Pancreas (tissue), 10 donors: Measurements from ENCODE around the gene DCHS2. TPM values are rescaled to one million over a fixed set of nuclear protein-coding genes. Genes with fewer than 3 reads are reported as not detected.
A peak's percentile ranks its signal among the peaks of the same experiment; 100 is the strongest.

Experiments used
- ATAC-seq, 4 donors: fragments of 200-7000 bp; cut with Tn5 transposase; one replicate each; pipeline versions ENCODE4 v1.8.0 to v1.9.1; 2020; ENCODE audit warnings: mild to moderate bottlenecking in 4 of 4, moderate library complexity in 4 of 4
- DNase-seq, 6 donors: peaks; one replicate each; pipeline ENCODE4 v3.0.0-alpha.2; 2020
- FAIRE-seq: peaks from 2 replicates; lab custom pipeline; 2012; peaks lifted over from hg19 to GRCh38; lab: Jason Lieb, UNC
- H3K27ac ChIP-seq, 4 donors: fragments of 200-600 bp; sonication (generic); 1 replicate in 3 of 4; 2 replicates in 1 of 4; pipeline versions ENCODE4 v1.5.0 to v1.8.0; 2020
- H3K27me3 ChIP-seq, 4 donors: fragments of 200-600 bp; one replicate each; pipeline ENCODE4 v1.8.0; 2021
- H3K36me3 ChIP-seq, 3 donors: fragments of 200-600 bp; sonication (generic) in 1 of 3; one replicate each; pipeline versions ENCODE4 v1.5.0 to v1.8.0; 2020 to 2021
- H3K4me1 ChIP-seq, 3 donors: fragments of 200-600 bp; one replicate each; pipeline ENCODE4 v1.8.0; 2021
- H3K4me3 ChIP-seq, 4 donors: fragments of 200-600 bp; sonication (generic) in 2 of 4; one replicate each; pipeline versions ENCODE4 v1.5.0 to v1.8.0; 2020 to 2021
- H3K9me3 ChIP-seq, 4 donors: fragments of 200-600 bp; one replicate each; pipeline ENCODE4 v1.8.0; 2021
- CTCF ChIP-seq, 4 donors: fragments of 200-600 bp; sonication (generic) in 3 of 4; IDR thresholded peaks; one replicate each; pipeline versions ENCODE4 v1.5.0 to v1.8.0; 2021; ENCODE audit warnings: antibody characterized with exemption in 4 of 4
- WGBS, 2 donors: extraction: QIAGEN DNeasy Blood & Tissue Kit; methylation state at CpG; one replicate each; pipeline ENCODE4 v1.1.7; 2013; 5-methylcytosine and 5-hydroxymethylcytosine counted together
- intact Hi-C, 3 donors: fragments of 100-400 bp; cut with DNase I; formaldehyde crosslinking; loops; one replicate each; pipeline versions ENCODE4 v1.11.1 to v1.14.2; 2022
- polyA plus RNA-seq, 2 donors: library from polyadenylated mRNA; stranded (reverse); fragments of 200-250 nt; gene quantifications; one replicate each; pipeline ENCODE4 v1.2.3, GENCODE V29; 2013
- total RNA-seq, 6 donors: library from RNA; stranded (reverse); fragmentation: NEBNext Ultra II Directional in 4 of 6; extraction: Animal tissue kit (Norgen Biotek cat#: 25700) in 4 of 6; gene quantifications; one replicate each; pipeline versions ENCODE4 v1.2.1 to v1.2.4, GENCODE V29; 2021 to 2023
- donor health status: healthy with polysubstance abuse.
- donor health status: DM: no; HTN: no; CAD: no; lungs with moderate emphysema.
- donor health status: DM: no; HTN: no; CAD: no.
- donor health status: control.
- donor health status: control.
- donor health status: Bipolar disorder and iron deficiency.
- donor health status: DM: yes; HTN: yes; CAD: no.
- donor health status: DM: no; HTN: no; CAD: no.
- donor health status: DM: no; HTN: no; CAD: no.
- donor health status: DM: yes; HTN: yes; CAD: no.

The DCHS2 gene
- total and polyA plus RNA-seq, 8 donors: 0.04 to 0.23 (median 0.09) TPM; not detected in 1

- no peak overlapping the region for H3K4me3 ChIP-seq
- TF ChIP-seq CTCF (IDR thresholded peaks at IDR 0.05): no peak
- WGBS, 2 donors: 77 to 81% methylated on average over 6 of the region's 6 CpGs
- ATAC-seq (no peak), DNase-seq (no peak), FAIRE-seq (no peak)
- H3K27ac ChIP-seq: no peak overlapping the region
- H3K9me3 ChIP-seq: no peaks in the 10 kb centered on the region
- peaks cover 0 to 6% (median 2%) of the 10 kb centered on the region in 4 donors for H3K27me3 ChIP-seq
- intact Hi-C loops: no loop called here
- no peaks in the 10 kb centered on the region for H3K4me1 ChIP-seq
- no peaks in the 10 kb centered on the region for H3K36me3 ChIP-seq
Measured at GRCh38 chr4:154421618-154422017, 70.0 kb downstream of the DCHS2 start.

- Histone ChIP-seq H3K36me3 (no peaks in the 10 kb centered on the region), H3K9me3 (no peaks in the 10 kb centered on the region), H3K4me3 (no peak overlapping the region), H3K27me3 (peaks cover 0 to 6% (median 2%) of the 10 kb centered on the region in 4 donors), H3K4me1 (no peaks in the 10 kb centered on the region), H3K27ac (no peak overlapping the region)
- no peak for DNase-seq
- TF ChIP-seq CTCF (IDR thresholded peaks at IDR 0.05): no peak
- 51 to 63% methylated on average over 2 of the region's 2 CpGs for WGBS, 2 donors
- no peak for FAIRE-seq
- intact Hi-C loops: no loop called here
- no peak for ATAC-seq
Measured at GRCh38 chr4:154417373-154417673, 74.3 kb downstream of the DCHS2 start.

- 5 to 9% methylated on average over 10 of the region's 10 CpGs for WGBS, 2 donors
- FAIRE-seq: no peak
- no peak overlapping the region for H3K27ac ChIP-seq
- H3K27me3 ChIP-seq: peaks cover 0 to 6% (median 2%) of the 10 kb centered on the region in 4 donors
- no peak for TF ChIP-seq CTCF (IDR thresholded peaks at IDR 0.05)
- peak in 1 of 6 donors; percentile 12 for DNase-seq
- ATAC-seq: peak; percentile 45 to 64 (median 52)
- no peaks in the 10 kb centered on the region for H3K36me3 ChIP-seq
- intact Hi-C loops: no loop called here
- H3K9me3 ChIP-seq: no peaks in the 10 kb centered on the region
- H3K4me3 ChIP-seq: peak overlapping the region in 3 of 4 donors; percentile 10 to 53 (median 25)
- no peaks in the 10 kb centered on the region for H3K4me1 ChIP-seq
Measured at GRCh38 chr4:154416190-154416547, 75.4 kb downstream of the DCHS2 start.

- Histone ChIP-seq H3K9me3 (no peaks in the 10 kb centered on the region), H3K4me1 (no peaks in the 10 kb centered on the region), H3K4me3 (no peak overlapping the region), H3K27me3 (peaks cover 0 to 4% (median under 1%) of the 10 kb centered on the region in 4 donors), H3K36me3 (no peaks in the 10 kb centered on the region), H3K27ac (no peak overlapping the region)
- TF ChIP-seq CTCF (IDR thresholded peaks at IDR 0.05): no peak
- DNase-seq (no peak), ATAC-seq (no peak), FAIRE-seq (no peak)
- intact Hi-C loops: no loop called here
- WGBS, 2 donors: 76 to 80% methylated on average over 4 of the region's 4 CpGs
Measured at GRCh38 chr4:154415313-154415712, 76.3 kb downstream of the DCHS2 start.

GRCh38 chr4:154414796-154415195, 76.8 kb downstream of the DCHS2 start:
- no peaks in the 10 kb centered on the region for H3K36me3 ChIP-seq
- no peak for ATAC-seq
- H3K4me3 ChIP-seq: no peak overlapping the region
- H3K27me3 ChIP-seq: peaks cover 0 to 4% (median 0%) of the 10 kb centered on the region in 4 donors
- no peak for DNase-seq
- WGBS, 2 donors: 92 to 93% methylated on average over 3 of the region's 3 CpGs
- FAIRE-seq: no peak
- TF ChIP-seq CTCF (IDR thresholded peaks at IDR 0.05): no peak
- H3K4me1 ChIP-seq: no peaks in the 10 kb centered on the region
- H3K27ac ChIP-seq: no peak overlapping the region
- no peaks in the 10 kb centered on the region for H3K9me3 ChIP-seq
- intact Hi-C loops: no loop called here
